CD4-positive, alpha-beta memory T cell (primary cell): ENCODE measurements around the gene ATG9B. TPM values are rescaled to one million over a fixed set of nuclear protein-coding genes. Genes with fewer than 3 reads are reported as not detected.

Experiments
- CTCF ChIA-PET: fragments of 350-600 bp; sonication (Branson Sonifier 250); formaldehyde crosslinking; loops from one replicate; lab custom pipeline; 2021; ENCODE audit warnings: inconsistent platforms; ENCODE audit not compliant: partially characterized antibody; lab: Charles Lee
- POLR2A ChIA-PET: fragments of 350-600 bp; sonication (Branson Sonifier 250); formaldehyde crosslinking; loops from one replicate; lab custom pipeline; 2021; ENCODE audit not compliant: partially characterized antibody; lab: Charles Lee
- DNase-seq, 5 donors: peaks; one replicate each; pipeline versions ENCODE4 v3.0.0 to v3.0.0-alpha.2; 2020 to 2022; ENCODE audit warnings: mixed read lengths in 1 of 5
- H3K27ac ChIP-seq: one replicate; pipeline ENCODE4 v1.7.0; 2013; ENCODE audit warnings: low read depth, low read length
- H3K27me3 ChIP-seq: 2 replicates; pipeline ENCODE4 v1.7.0; 2013; ENCODE audit warnings: mild to moderate bottlenecking, low read length, moderate library complexity; ENCODE audit not compliant: insufficient read depth
- H3K36me3 ChIP-seq: 2 replicates; pipeline ENCODE4 v1.7.0; 2013; ENCODE audit warnings: mild to moderate bottlenecking, low read length, moderate library complexity; ENCODE audit not compliant: insufficient read depth
- H3K4me1 ChIP-seq: 2 replicates; pipeline ENCODE4 v1.7.0; 2013; ENCODE audit warnings: mild to moderate bottlenecking, low read length, moderate library complexity; ENCODE audit not compliant: insufficient read depth
- H3K4me3 ChIP-seq, 2 donors: one replicate each; pipeline ENCODE4 v1.7.0; 2013; ENCODE audit warnings: low read length in 2 of 2, mild to moderate bottlenecking in 1 of 2
- H3K9me3 ChIP-seq, 2 donors: one replicate each; pipeline ENCODE4 v1.7.0; 2013; ENCODE audit warnings: low read length in 2 of 2, control low read depth in 1 of 2; ENCODE audit not compliant: control insufficient read depth in 1 of 2
- H3K27ac Mint-ChIP-seq, 7 donors: one replicate each; pipeline ENCODE4 v1.8.0; 2020 to 2021; ENCODE audit warnings: mixed read lengths in 7 of 7, mild to moderate bottlenecking in 6 of 7, inconsistent platforms in 3 of 7, moderate library complexity in 3 of 7
- H3K27me3 Mint-ChIP-seq, 2 donors: one replicate each; pipeline ENCODE4 v1.8.0; 2020 to 2021; ENCODE audit warnings: mixed read lengths in 2 of 2
- H3K36me3 Mint-ChIP-seq, 2 donors: one replicate each; pipeline ENCODE4 v1.8.0; 2020 to 2021; ENCODE audit warnings: mixed read lengths in 2 of 2, inconsistent platforms in 1 of 2, mild to moderate bottlenecking in 1 of 2
- H3K4me1 Mint-ChIP-seq, 4 donors: one replicate each; pipeline ENCODE4 v1.8.0; 2020 to 2021; ENCODE audit warnings: mixed read lengths in 4 of 4, mild to moderate bottlenecking in 1 of 4
- H3K4me3 Mint-ChIP-seq, 8 donors: one replicate each; pipeline ENCODE4 v1.8.0; 2020 to 2021; ENCODE audit warnings: mixed read lengths in 8 of 8, mild to moderate bottlenecking in 7 of 8, moderate library complexity in 6 of 8, inconsistent platforms in 3 of 8
- H3K9me3 Mint-ChIP-seq, 8 donors: one replicate each; pipeline ENCODE4 v1.8.0; 2020 to 2021; ENCODE audit warnings: mixed read lengths in 8 of 8, mild to moderate bottlenecking in 5 of 8, inconsistent platforms in 3 of 8, moderate library complexity in 1 of 8
- intact Hi-C: fragments of 100-400 bp; cut with micrococcal nuclease; formaldehyde crosslinking; loops from one replicate; pipeline ENCODE4 v1.15.1; 2023
- polyA plus RNA-seq, 2 donors: library from polyadenylated mRNA; unstranded; fragments of 300-500 nt; fragmentation: Illumina TruSeq; gene quantifications; one replicate each; pipeline ENCODE4 v1.2.3, GENCODE V29; 2021
- total RNA-seq, 2 experiments: library from RNA; stranded (reverse); gene quantifications; one replicate each; pipeline ENCODE4 v1.2.3, GENCODE V29; 2021

The ATG9B gene
- total and polyA plus RNA-seq, 4 experiments from 2014 or later: 16.9 to 36.6 (median 29.6) TPM

GRCh38 chr7:150968734-150969372 lies 55.4 kb downstream of the ATG9B start:
- Histone ChIP-seq H3K9me3 (no peaks in the 10 kb centered on the region), H3K27me3 (no peaks in the 10 kb centered on the region), H3K27ac (no peak overlapping the region), H3K36me3 (no peaks in the 10 kb centered on the region), H3K4me3 (no peak overlapping the region), H3K4me1 (peaks cover 15% of the 10 kb centered on the region)
- Mint-ChIP-seq H3K27ac (peak overlapping the region in 1 of 7 donors; percentile 42), H3K36me3 (no peaks in the 10 kb centered on the region), H3K27me3 (no peaks in the 10 kb centered on the region), H3K9me3 (no peaks in the 10 kb centered on the region), H3K4me3 (no peak overlapping the region), H3K4me1 (peaks cover 3 to 20% (median 16%) of the 10 kb centered on the region in 4 donors)
- ChIA-PET POLR2A (interaction anchor here (1.3 kb wide), 1 partner anchor 9 kb away, joined by 3 read pairs; no protein-coding TSS in a partner anchor), CTCF (interaction anchor here (1.0 to 3.1 kb wide), 4 partner anchors 16 to 190 kb away, joined by 3 to 22 read pairs (median 6); no protein-coding TSS in a partner anchor)
- intact Hi-C loops: no loop called here
- DNase-seq: peak in 1 of 5 donors; percentile 9

- H3K27ac ChIP-seq: no peak overlapping the region
- no peaks in the 10 kb centered on the region for H3K9me3 Mint-ChIP-seq
- H3K4me3 Mint-ChIP-seq: no peak overlapping the region
- no peaks in the 10 kb centered on the region for H3K9me3 ChIP-seq
- no peaks in the 10 kb centered on the region for H3K27me3 ChIP-seq
- peak overlapping the region in 3 of 7 donors; percentile 4 to 24 (median 15) for H3K27ac Mint-ChIP-seq
- H3K4me3 ChIP-seq: no peak overlapping the region
- ChIA-PET POLR2A (interaction anchor here (1.3 kb wide), 1 partner anchor 9 kb away, joined by 3 read pairs; no protein-coding TSS in a partner anchor), CTCF (interaction anchor here (1.0 to 3.1 kb wide), 7 partner anchors 17 to 189 kb away, joined by 3 to 22 read pairs (median 3); no protein-coding TSS in a partner anchor)
- no peaks in the 10 kb centered on the region for H3K27me3 Mint-ChIP-seq
- no peaks in the 10 kb centered on the region for H3K36me3 ChIP-seq
- peaks cover 9% of the 10 kb centered on the region for H3K4me1 ChIP-seq
- H3K4me1 Mint-ChIP-seq: peaks cover 3 to 13% (median 12%) of the 10 kb centered on the region in 4 donors
- no peaks in the 10 kb centered on the region for H3K36me3 Mint-ChIP-seq
- intact Hi-C loops: no loop called here
- DNase-seq: no peak
These were observed 56.1 kb downstream of the ATG9B start for GRCh38 chr7:150968056-150968733.

GRCh38 chr7:150967349-150967748 lies 56.9 kb downstream of the ATG9B start:
- intact Hi-C loops: no loop called here
- peak overlapping the region in 1 of 7 donors; percentile 6 for H3K27ac Mint-ChIP-seq
- no peaks in the 10 kb centered on the region for H3K36me3 ChIP-seq
- H3K9me3 ChIP-seq: no peaks in the 10 kb centered on the region
- no peaks in the 10 kb centered on the region for H3K9me3 Mint-ChIP-seq
- H3K27ac ChIP-seq: no peak overlapping the region
- no peaks in the 10 kb centered on the region for H3K27me3 ChIP-seq
- no peaks in the 10 kb centered on the region for H3K36me3 Mint-ChIP-seq
- H3K27me3 Mint-ChIP-seq: no peaks in the 10 kb centered on the region
- H3K4me3 Mint-ChIP-seq: no peak overlapping the region
- no peak for DNase-seq
- POLR2A ChIA-PET: interaction anchor here (1.3 kb wide), 1 partner anchor 8 kb away, joined by 3 read pairs; no protein-coding TSS in a partner anchor
- peaks cover 12% of the 10 kb centered on the region for H3K4me1 ChIP-seq
- H3K4me1 Mint-ChIP-seq: peaks cover 5 to 9% (median 6%) of the 10 kb centered on the region in 4 donors
- CTCF ChIA-PET: interaction anchor here (0.7 to 2.2 kb wide), 8 partner anchors 17 to 188 kb away, joined by 3 to 7 read pairs (median 3); no protein-coding TSS in a partner anchor
- no peak overlapping the region for H3K4me3 ChIP-seq

- Mint-ChIP-seq H3K27ac (no peak overlapping the region), H3K36me3 (no peaks in the 10 kb centered on the region), H3K4me3 (no peak overlapping the region), H3K27me3 (no peaks in the 10 kb centered on the region), H3K9me3 (no peaks in the 10 kb centered on the region), H3K4me1 (peaks cover 5 to 9% (median 6%) of the 10 kb centered on the region in 4 donors)
- intact Hi-C loops: no loop called here
- Histone ChIP-seq H3K4me1 (peaks cover 12% of the 10 kb centered on the region), H3K4me3 (no peak overlapping the region), H3K27ac (no peak overlapping the region), H3K27me3 (no peaks in the 10 kb centered on the region), H3K36me3 (no peaks in the 10 kb centered on the region), H3K9me3 (no peaks in the 10 kb centered on the region)
- CTCF ChIA-PET: interaction anchor here (0.5 to 5.1 kb wide), 8 partner anchors 20 to 145 kb away, joined by 3 to 86 read pairs (median 4); no protein-coding TSS in a partner anchor
- POLR2A ChIA-PET: no interaction called here
- no peak for DNase-seq
These were observed 58.3 kb downstream of the ATG9B start for GRCh38 chr7:150966002-150966401.

GRCh38 chr7:150965273-150965830 lies 58.9 kb downstream of the ATG9B start:
- ChIA-PET CTCF (interaction anchor here (0.5 to 5.1 kb wide), 10 partner anchors 20 to 146 kb away, joined by 3 to 86 read pairs (median 4); no protein-coding TSS in a partner anchor), POLR2A (no interaction called here)
- Mint-ChIP-seq H3K9me3 (no peaks in the 10 kb centered on the region), H3K4me1 (peaks cover 5 to 9% (median 6%) of the 10 kb centered on the region in 4 donors), H3K4me3 (no peak overlapping the region), H3K27me3 (no peaks in the 10 kb centered on the region), H3K36me3 (no peaks in the 10 kb centered on the region), H3K27ac (no peak overlapping the region)
- Histone ChIP-seq H3K27me3 (no peaks in the 10 kb centered on the region), H3K9me3 (no peaks in the 10 kb centered on the region), H3K4me1 (peaks cover 12% of the 10 kb centered on the region), H3K4me3 (no peak overlapping the region), H3K27ac (no peak overlapping the region), H3K36me3 (no peaks in the 10 kb centered on the region)
- intact Hi-C loops: no loop called here
- DNase-seq: no peak

Other genes with a start within 250 kb of the ATG9B start
- 1 to 10 TPM; 1.6 to 2.3 TPM for gene TMEM176B, start 224.1 kb downstream of the ATG9B start, total RNA-seq
- gene TMEM176B, start 224.1 kb downstream of the ATG9B start, polyA plus RNA-seq: not detected
- gene TMEM176A, start 223.7 kb downstream of the ATG9B start, total RNA-seq: 1 to 10 TPM; 1.1 to 2.6 TPM
- under 1 TPM in 1 of 2 donors, not detected in 1; 0.26 TPM for gene TMEM176A, start 223.7 kb downstream of the ATG9B start, polyA plus RNA-seq
- not detected for gene AOC1, start 172.0 kb downstream of the ATG9B start, total RNA-seq
- gene AOC1, start 172.0 kb downstream of the ATG9B start, polyA plus RNA-seq: not detected
- gene KCNH2, start 46.2 kb downstream of the ATG9B start, total RNA-seq: 1 to 10 TPM; 2.3 to 2.6 TPM
- 1 to 10 TPM; 1.8 to 2.4 TPM for gene KCNH2, start 46.2 kb downstream of the ATG9B start, polyA plus RNA-seq
- 1 to 10 TPM; 4.0 to 4.6 TPM for gene NOS3, start 33.5 kb downstream of the ATG9B start, total RNA-seq
- 10 to 100 TPM in 1 of 2 donors, 1 to 10 TPM in 1; 6.6 to 14.9 TPM for gene NOS3, start 33.5 kb downstream of the ATG9B start, polyA plus RNA-seq
- 10 to 100 TPM; 71.2 to 75.8 TPM for gene ABCB8, start 4.0 kb upstream of the ATG9B start, total RNA-seq
- gene ABCB8, start 4.0 kb upstream of the ATG9B start, polyA plus RNA-seq: 10 to 100 TPM; 17.8 to 22.8 TPM
- gene ASIC3, start 24.0 kb upstream of the ATG9B start, total RNA-seq: 10 to 100 TPM; 10.6 to 11.6 TPM
- not detected for gene ASIC3, start 24.0 kb upstream of the ATG9B start, polyA plus RNA-seq
- gene CDK5, start 33.4 kb upstream of the ATG9B start, total RNA-seq: 1 to 10 TPM; 6.3 to 7.5 TPM
- gene CDK5, start 33.4 kb upstream of the ATG9B start, polyA plus RNA-seq: 10 to 100 TPM; 10.8 to 15.2 TPM
- 10 to 100 TPM; 82.7 to 84.7 TPM for gene SLC4A2, start 35.1 kb upstream of the ATG9B start, total RNA-seq
- gene SLC4A2, start 35.1 kb upstream of the ATG9B start, polyA plus RNA-seq: 10 to 100 TPM; 12.8 to 24.3 TPM
- gene FASTK, start 56.3 kb upstream of the ATG9B start, total RNA-seq: 100 to 1,000 TPM; 123 to 126 TPM
- gene FASTK, start 56.3 kb upstream of the ATG9B start, polyA plus RNA-seq: 10 to 100 TPM; 51.2 to 62.2 TPM
- 10 to 100 TPM; 42.6 to 48.7 TPM for gene TMUB1, start 59.0 kb upstream of the ATG9B start, total RNA-seq
- gene TMUB1, start 59.0 kb upstream of the ATG9B start, polyA plus RNA-seq: 10 to 100 TPM; 48.9 to 66.7 TPM
- 10 to 100 TPM; 52.9 to 65.8 TPM for gene AGAP3, start 62.0 kb upstream of the ATG9B start, total RNA-seq
- 1 to 10 TPM; 3.0 to 9.5 TPM for gene AGAP3, start 62.0 kb upstream of the ATG9B start, polyA plus RNA-seq
- not detected for gene GBX1, start 143.2 kb upstream of the ATG9B start, total RNA-seq
- gene GBX1, start 143.2 kb upstream of the ATG9B start, polyA plus RNA-seq: not detected
- not detected for gene ASB10, start 162.8 kb upstream of the ATG9B start, total RNA-seq
- gene ASB10, start 162.8 kb upstream of the ATG9B start, polyA plus RNA-seq: not detected
- gene H2BK1, start 186.0 kb upstream of the ATG9B start, total RNA-seq: 1 to 10 TPM; 4.9 to 6.9 TPM
- not detected for gene H2BK1, start 186.0 kb upstream of the ATG9B start, polyA plus RNA-seq
- 10 to 100 TPM; 31.4 to 35.7 TPM for gene ABCF2, start 202.7 kb upstream of the ATG9B start, total RNA-seq
- gene ABCF2, start 202.7 kb upstream of the ATG9B start, polyA plus RNA-seq: 10 to 100 TPM; 33.0 to 37.3 TPM
- gene CHPF2, start 208.0 kb upstream of the ATG9B start, total RNA-seq: 10 to 100 TPM; 52.2 to 52.3 TPM
- gene CHPF2, start 208.0 kb upstream of the ATG9B start, polyA plus RNA-seq: 10 to 100 TPM; 25.3 to 28.6 TPM
- 1 to 10 TPM; 4.0 to 5.2 TPM for gene SMARCD3, start 224.2 kb upstream of the ATG9B start, total RNA-seq
- gene SMARCD3, start 224.2 kb upstream of the ATG9B start, polyA plus RNA-seq: 1 to 10 TPM; 4.6 TPM